NCI-H2029 treated with DMSO at 0.1 percent for 48 hours (cell line): Measurements from ENCODE around the gene ZBTB7C.
A peak's percentile ranks its signal among the peaks of the same experiment; 100 is the strongest.

Source experiments
- DNase-seq: peaks from one replicate; lab custom pipeline; 2025; lab: John Stamatoyannopoulos, UW

ZBTB7C gene

DNA sequence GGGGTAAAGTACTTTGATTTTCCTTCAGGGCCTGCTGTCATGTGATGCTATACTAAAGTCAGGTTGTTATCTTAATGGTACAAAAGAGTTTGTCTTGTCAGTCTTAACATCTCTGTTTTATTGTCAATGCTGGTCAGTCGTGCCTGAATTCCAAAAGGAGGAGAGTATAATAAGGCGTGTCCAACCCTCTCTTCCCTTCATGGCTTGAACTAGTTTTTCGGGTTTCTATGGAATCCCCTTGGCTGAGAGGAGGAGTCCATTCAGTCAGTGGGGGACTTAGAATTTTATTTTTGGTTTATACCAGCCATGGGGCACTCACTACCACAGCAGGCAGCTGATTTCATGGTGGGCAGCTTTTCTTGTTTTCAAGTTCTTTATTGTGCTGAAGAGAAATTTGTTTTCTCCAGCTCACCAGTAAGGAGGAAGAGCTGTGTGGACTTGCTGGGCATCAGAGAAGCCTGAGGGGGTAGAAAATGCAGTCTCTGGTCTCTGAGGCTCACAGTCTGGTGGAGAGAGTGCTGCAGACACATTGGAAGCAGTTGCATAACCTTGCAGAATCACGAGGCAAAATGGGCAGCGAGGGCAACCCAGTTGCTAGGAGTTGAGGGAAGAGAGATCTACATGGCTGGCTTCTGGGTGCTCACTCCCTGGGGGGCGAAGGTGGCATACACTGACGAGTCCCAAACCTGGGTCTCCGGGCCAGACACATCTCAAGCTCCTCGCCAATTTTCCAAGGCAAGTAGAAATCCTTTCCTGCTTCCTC, 193.1 kb downstream of the ZBTB7C start:
- no peak for DNase-seq

DNA sequence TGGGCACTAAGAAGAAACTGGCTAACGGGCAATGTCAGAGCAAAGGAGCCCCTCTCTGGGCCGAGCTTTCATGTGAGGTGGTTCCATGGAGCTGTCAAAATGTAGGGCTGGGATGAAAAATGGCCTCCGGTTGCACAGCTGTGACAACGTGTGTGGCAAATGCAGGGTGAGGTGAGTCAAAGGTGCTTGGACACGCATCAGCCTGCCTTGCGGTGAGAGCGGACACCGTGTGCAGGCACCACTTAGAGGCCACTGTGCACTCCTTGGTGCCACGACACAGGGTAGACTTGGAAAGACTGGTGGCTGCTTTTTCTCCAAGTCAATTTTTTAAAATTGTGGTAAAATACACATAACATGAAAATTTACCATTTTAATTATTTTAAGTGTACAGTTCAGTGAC, 195.4 kb downstream of the ZBTB7C start:
- no peak for DNase-seq

DNA sequence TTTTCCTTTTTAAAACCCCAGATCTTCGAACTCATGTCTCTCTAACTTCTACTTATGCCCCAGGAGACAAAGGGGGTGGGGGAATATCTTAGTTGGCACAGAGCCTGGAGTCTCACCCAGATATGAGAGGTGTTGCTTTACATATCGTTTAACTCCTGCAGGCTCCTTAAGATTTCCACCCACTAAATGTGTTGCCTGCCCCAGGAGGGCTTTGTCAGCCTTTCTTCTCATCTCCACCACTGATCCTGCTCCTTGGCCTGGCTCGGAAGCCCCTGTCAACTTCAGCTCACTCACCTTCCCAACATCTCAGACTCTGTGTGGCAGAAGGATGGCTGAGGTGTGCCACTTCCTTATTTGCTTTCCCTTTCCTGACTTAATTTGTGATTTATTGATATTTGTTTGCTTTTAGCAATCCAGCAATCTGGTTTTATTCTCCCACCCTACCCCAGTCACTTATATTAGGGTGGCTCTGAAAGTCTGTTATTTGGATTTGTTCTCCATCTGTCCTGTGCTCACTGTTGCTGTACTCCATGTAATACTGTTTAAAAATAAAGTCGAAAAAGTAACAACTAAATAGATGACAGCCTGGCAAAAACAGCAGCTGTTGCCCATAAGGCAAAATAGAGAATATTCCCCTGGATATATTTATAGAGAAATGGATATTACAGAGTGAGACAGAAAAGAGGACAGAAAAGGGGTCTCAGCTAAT, 200.6 kb downstream of the ZBTB7C start:
- no peak for DNase-seq

DNA sequence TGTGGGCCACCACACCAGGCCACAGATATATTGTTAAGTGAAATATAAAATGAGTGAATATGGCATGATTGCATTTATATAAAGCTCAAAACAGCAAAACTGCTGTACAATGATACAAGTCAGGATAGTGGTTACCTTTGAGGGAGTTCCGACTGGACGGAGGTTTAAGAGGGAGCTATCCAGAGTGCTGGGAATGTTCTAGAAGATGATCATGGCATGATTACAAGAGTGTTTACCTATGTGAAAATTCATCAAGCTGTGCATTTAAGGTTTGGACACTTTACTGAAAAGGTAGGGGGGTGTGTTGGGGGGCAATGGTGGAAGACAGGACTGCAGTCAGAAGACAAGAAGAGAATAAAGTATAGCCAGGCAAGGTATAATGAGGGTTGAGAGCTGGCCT, 201.4 kb downstream of the ZBTB7C start:
- DNase-seq: no peak

DNA sequence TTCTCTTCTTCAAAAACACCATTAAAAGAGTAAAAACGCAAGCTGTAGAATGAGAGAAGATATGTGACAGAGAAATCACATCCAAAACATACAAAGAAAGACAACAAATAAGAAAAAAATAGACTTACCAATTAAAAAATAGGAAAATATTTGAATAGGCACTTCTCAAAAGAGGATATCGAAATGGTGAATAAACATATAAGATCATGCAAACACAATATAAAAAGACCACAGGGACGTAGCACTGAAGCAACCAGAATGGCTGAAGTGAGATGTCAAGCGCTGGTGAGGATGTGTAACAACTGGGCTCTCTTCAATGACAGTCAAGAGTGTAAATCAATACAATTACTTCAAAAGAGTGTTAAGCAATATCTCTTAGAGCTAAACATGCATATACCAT, 202.3 kb downstream of the ZBTB7C start:
- peak; percentile 33 for DNase-seq

DNA sequence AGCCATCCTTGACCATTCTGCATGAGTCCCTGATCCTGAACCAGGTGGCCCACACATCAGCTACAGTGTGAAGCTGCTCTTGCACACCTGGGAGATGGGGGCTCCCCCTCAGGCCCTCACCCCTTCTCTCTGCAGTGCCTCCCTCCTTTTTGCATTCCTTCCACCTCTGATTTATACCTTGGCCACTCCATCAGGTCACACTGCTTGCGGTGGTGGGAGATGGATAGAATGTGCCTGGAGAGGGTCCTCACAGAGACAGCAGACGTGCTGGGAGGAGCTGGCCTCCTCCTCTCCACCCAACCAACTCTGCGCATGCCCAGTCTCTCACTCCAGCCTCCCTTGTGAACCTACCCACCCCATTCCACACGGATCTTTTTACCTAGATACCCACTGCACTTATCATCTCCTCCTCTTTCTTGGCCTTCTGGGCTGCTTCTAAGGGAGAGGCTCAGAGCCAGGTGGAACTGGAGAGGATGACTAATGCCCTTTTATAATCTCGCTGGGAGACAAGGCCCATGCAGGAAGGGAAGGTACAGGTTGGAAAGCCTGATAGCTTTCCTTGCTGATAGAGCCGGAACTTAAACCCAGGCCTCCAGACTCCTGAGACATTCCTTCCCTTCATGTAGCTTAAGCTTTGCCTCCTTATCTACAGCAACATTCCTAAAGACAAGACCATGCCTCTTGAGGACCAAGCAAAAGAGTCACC, 205.1 kb downstream of the ZBTB7C start:
- peak; percentile 63 for DNase-seq

DNA sequence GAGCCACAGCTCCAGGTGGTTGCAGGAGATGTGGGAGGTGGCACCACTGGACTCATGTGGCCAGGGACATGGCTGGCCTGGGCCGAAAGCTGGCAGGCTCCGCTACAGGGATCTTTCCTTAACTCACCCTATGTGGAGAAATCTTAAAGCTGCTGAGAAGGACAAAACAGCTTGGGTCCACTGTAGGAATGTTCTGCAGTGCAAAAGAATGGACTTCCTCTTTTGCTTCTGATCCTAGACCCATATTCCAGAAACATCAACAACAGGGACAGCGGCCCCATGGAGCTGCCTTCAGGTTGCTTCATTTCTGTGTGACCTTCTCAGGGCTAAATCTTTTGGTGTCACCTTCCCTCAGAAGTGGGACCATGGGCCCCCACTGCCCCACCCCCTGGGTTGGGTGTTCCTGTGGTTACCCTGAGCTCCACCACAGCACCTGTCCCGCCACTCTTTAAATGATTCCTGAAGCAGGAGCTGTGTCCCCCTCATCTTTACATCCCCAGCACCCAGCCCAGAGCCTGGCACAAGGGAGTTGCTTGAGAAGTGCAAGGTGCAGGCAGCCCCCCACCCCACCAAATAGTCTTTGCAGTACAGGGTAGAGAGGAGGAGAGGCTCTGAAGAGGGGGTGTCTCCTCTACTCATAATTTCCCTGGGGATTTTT, 205.8 kb downstream of the ZBTB7C start:
- no peak for DNase-seq

DNA sequence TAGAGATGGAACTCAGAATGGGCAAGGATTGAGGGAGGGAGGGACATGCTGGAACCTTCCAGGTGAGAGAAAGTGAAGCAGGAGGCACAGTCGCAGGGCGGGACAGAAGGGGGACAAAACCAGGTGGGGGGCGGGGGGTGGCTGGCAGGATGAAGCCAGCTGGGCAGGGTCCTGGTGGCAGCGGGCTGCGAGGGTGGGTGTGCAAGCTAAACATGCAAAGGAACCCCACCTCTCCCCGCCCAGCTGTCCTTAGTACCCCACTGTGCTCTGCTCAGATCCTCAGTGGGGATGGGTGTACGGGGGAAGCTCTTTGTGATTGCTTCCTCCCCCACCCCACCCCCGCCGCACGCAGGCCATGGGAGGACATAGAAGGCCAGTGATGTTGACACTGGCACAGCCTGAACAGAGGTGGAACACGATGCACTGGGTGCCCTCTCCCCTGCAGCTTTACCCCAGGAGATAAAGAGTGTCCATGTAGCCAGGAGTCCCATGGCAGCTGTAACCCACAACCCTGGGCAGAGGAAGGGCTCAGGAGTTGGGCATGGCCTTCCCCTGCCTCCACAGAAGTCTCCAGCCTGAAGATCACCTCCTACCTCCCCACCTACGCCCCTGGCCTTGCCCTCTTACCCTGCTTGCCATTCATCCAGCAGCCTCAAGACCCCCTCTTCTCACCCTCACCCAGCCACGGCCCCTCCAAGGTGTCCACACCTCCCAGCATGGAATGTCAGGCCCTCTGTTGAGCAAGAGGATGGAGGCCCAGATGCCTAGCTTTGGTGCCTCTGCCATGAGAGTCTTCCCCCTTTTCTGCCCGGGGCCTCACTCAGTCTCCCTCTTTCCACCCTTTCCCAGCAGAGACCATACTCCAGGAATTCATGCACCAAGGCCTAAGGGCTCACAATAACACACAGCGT, 206.6 kb downstream of the ZBTB7C start:
- DNase-seq: no peak

DNA sequence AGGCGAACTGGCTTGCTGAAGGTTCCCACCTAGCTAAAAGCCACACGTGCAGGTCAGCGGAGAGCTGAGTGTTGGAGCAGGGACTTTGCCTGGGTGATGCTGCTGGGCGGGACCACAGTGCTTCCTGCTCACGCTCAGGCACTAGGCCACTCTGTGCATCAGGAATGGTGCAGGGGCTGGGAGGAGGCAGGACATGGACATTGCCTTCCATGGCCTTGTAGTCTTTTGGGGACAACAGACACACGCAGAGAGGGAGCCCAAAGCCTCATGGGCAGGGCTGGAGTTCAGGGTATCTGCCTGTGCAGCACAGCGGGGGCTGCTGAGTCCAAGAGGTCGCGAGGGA, 207.2 kb downstream of the ZBTB7C start:
- DNase-seq: no peak

DNA sequence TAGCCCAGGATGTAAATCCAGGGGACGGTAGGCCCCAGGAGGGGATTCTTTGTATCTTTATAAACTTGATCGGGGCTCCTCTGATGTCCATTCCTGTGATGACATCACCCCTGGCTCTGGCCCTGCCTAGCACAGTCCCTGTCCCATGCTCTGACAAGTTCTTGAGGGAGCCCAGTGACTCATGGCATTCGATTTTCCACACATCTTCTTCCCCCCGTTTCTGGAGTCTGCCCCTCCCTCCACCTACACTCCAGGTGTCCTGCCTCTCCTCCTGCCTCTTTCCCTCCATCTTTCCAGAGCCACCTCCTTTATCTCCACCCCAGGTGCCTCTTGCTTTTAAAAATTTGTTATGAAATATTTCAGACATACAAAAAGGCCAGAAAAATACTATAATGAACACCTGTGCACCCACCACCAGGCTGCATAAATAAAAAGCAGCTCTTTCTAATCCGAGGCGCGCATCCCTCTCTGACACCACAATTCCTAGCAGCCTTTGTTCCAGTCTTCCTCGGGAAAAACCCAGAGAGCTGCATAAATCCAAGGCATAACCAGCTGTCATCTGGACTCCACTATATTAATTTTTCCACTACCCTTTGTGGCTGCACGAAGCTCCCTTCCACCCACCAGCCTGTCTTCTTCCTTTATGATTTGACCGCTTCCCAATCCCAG, 207.7 kb downstream of the ZBTB7C start:
- DNase-seq: no peak

DNA sequence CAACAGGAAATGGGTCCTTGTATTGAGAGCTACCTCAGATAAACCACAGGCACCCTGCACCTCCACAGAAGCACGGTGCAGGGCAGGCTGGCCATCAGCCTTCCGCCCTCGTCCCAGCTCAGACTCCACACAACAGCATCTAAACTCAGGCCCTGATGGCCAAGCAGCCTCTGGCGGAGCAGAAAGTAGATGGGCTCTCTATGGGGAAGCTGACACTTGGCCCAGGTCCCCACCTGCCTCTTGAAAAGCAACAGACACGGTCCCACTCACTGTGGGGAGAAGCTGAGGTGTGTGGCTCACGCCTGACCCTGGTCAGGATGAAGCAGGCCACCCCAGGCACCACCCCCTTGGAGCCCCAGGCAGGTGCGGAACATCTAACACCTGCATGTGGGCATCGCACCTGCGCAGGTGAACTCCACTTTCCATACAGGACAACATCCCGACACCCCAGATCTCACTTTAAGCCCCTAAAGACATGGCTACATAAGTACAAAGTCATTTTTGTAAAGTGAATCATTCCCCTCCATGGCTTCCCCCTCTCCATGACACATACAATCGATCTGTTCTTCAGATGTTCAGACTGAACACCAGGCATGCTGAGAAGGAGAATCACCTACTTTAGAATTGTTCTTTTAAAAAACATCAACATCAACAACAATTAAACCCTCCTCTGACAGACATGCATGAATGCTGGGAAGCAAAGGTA, 208.4 kb downstream of the ZBTB7C start:
- DNase-seq: peak; percentile 38

DNA sequence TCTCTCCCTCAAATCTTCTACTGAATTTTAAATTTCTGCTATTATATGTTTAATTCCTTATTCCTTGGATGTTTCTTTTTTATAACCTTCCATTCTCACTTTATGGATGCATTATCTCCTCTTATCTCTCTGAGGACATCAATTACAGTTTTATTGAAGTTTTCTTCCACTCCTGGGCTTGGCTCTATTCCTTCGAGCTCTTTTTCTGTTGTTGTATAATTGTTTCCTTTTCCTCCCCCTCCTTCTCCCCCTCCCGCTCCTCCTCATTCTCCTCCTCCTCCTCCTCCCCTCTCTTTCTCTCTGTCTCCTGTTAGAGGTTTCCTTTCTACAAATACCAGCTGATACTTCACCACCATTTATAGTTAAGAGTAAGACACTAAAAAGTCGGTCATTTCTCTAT, 209.8 kb downstream of the ZBTB7C start:
- no peak for DNase-seq

DNA sequence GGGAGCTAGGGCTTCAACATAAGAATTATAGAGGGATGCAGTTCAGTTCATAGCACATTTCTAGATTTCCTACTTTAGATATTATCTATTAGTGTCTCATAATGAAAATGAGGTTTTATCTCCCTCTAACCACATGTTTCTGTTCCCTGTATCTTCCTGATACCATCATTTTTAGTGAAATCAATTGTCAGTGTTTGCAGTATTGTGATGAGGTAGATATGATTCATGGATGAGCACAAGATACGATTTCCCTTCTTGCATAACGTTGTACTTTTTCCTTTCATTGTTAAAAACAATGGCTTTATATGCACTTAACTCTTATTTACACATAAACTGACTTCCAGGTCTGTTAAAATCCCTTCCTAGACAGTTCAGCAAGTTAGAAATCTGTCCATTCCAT, 211.4 kb downstream of the ZBTB7C start:
- no peak for DNase-seq

DNA sequence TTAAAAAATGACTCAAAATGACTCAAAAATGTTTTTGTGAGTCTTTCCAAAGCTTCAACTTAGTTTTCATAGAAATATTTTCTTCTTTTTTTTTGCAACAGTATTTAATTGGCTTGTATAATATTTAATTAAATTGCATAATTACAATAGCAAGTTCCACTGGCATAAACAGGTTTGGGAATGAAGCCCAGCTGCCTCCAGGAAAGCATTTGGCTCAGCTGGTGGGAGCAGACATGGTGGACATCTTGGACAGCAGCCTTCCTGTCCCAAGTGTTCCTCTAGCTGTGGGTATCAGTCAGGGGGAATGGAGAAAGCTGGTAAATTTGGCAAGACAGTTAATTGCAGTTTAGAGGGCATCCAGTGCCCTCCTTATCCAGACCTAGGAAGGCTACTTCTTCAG, 213.4 kb downstream of the ZBTB7C start:
- DNase-seq: no peak

DNA sequence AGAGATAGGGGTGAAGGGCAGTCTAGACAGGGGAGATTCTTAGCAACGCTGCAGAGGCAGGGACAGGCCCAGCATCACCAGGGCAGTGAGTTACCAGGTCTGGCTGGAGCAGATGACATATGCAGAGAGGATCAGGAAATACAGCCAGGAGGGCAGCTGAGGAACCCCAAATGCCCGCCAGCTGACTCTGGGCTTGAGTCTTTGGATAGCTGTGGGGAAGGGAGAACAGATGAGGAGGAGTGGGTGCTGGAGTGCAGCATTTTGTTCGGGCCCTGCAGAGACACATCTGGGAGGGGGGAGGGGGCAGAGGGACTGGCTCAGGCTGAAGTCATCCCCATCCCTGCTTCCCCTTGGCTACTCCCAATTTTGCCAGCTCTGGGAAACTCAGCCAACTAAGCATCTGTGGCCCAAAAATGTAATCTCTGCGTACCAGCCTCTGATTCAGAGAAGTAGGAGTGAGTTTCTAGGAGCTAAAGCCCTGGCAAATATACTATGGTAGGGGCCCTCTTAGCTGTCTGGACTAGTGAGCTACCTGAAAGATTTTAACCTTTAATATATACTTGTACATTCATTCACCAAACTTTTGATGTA, 214.5 kb downstream of the ZBTB7C start:
- DNase-seq: no peak

DNA sequence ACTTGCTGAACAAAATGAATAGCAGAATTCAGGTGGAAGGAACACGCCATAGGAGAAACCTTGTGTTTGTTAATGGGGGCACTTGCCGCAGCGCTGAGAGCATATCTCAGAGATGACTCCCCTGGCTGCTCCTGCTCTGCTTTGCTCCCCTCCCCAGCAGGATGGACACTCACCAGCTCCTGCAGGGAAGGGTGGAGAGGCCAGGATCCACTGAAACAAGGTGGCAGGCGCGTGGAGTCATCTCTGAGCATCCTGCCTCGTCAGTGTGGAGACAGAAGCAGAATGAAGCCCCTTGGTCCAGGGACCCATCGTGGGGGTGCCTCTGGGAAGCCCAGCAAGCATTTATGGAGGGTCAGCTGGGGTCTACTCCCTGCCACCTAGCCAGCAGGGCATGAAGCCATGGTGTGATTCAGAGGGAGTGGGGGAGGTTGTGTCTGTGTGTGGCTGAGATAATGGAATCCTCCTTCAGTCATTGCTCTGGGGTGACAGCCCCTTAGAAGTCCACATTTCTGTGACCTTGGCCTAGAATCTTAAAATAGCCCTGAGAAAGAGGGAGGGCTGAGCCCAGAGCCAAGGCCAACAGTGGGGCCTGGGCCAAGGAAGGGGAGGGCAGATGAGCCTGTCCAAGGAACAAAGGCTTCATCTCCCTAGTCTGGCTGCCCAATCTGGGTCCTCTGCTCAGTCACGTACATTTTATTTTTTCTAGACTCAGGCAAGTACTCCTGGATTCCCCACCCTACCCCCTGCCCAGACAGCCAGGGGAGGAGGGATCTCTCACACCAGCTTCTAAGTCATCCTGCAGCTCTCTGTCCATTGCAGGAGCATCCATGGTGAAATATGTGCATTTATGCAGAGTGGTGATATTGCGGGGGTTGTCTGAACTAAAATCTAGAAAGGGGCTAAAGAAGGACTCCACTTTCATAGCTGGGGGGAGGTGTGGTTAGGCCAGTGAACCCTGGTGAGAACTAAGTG, 215.4 kb downstream of the ZBTB7C start:
- no peak for DNase-seq

DNA sequence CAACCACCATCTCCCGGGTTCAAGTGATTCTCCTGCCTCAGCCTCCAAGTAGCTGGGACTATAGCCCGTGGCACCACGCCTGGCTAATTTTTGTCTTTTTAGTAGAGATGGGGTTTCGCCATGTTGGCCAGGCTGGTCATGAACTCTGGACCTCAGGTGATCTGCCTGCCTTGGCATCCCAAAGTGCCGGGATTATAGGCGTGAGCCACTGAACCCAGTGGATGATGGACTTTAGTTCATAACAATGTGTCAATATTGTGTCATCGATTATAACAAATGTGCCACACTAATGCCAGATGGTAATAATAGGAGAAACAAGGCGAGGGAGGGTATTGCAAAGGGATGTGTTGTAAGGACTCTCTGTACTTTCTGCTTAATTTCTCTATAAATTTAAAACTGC, 216.6 kb downstream of the ZBTB7C start:
- DNase-seq: no peak

DNA sequence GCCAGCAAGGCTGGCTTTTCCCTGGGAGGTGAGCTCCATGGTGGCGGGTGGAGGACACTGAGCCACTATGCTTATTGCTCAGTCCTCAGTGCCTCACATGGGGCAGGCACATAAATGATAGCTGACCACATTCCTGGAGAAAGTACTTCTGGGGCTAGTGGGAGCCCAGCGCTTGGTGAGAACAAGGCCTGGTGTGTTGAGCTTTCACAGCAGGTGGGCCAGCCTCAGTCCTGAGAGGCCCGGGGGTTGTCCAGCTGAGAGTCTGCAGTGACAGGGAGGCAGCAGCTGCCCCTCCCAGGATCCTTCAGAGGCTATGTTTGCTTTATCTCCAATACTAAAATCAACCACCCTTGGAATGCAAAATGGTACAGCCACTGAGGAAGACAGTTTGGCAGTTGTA, 217.7 kb downstream of the ZBTB7C start:
- DNase-seq: peak; percentile 50

DNA sequence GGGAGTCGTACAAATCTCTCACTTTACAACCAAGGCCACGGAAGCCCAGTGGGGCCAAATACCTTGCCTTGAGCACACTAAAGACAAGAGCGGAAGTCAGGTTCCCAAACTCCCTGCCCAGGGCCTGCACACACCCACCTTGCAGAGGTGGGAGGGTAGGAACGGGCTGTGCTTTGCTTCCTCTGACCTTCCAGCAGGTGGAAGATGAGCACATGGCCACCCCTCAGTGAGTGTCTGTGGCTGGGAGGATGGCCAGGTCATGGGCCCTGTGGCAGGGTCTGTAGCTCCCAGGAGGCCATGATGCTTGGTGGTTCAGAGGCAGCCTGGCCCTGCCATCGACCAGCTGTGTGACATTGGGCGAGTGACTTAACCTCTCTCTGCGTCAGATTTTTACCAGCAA, 218.2 kb downstream of the ZBTB7C start:
- no peak for DNase-seq
